Astrocyte (in vitro differentiated cells and primary cell): ENCODE data around the gene MXD1. TPM values are rescaled to one million over a fixed set of nuclear protein-coding genes. Genes with fewer than 3 reads are reported as not detected.

Experiments used
- DNase-seq: peaks from one replicate; pipeline ENCODE4 v3.0.0-alpha.2; 2010; ENCODE audit warnings: low read depth
- FAIRE-seq: peaks from 2 replicates; lab custom pipeline; 2011; peaks lifted over from hg19 to GRCh38; lab: Jason Lieb, UNC
- H2AFZ ChIP-seq: 2 replicates; pipeline ENCODE4 v1.6.0; 2012; ENCODE audit warnings: low read depth, low read length, inconsistent platforms
- H3K27ac ChIP-seq: 2 replicates; pipeline ENCODE4 v1.5.1; 2011; ENCODE audit warnings: low read depth, low read length, inconsistent platforms
- H3K27me3 ChIP-seq: 2 replicates; pipeline ENCODE4 v1.6.0; 2011; ENCODE audit warnings: low read length, inconsistent platforms; ENCODE audit not compliant: insufficient read depth
- H3K36me3 ChIP-seq: 2 replicates; pipeline ENCODE4 v1.5.1; 2011; ENCODE audit warnings: low read length, inconsistent platforms; ENCODE audit not compliant: insufficient read depth
- H3K4me1 ChIP-seq: 2 replicates; pipeline ENCODE4 v1.5.1; 2011; ENCODE audit warnings: low read length, inconsistent platforms; ENCODE audit not compliant: insufficient read depth
- H3K4me2 ChIP-seq: 2 replicates; pipeline ENCODE4 v1.6.0; 2012; ENCODE audit warnings: low read length, inconsistent platforms
- H3K4me3 ChIP-seq: 2 replicates; pipeline ENCODE4 v1.5.1; 2011; ENCODE audit warnings: low read depth, mild to moderate bottlenecking, low read length, inconsistent platforms; ENCODE audit not compliant: insufficient read depth
- H3K79me2 ChIP-seq: 2 replicates; pipeline ENCODE4 v1.6.0; 2012; ENCODE audit warnings: mild to moderate bottlenecking, low read length, inconsistent platforms; ENCODE audit not compliant: insufficient read depth
- H3K9ac ChIP-seq: 2 replicates; pipeline ENCODE4 v1.6.0; 2012; ENCODE audit warnings: mild to moderate bottlenecking, low read length, inconsistent platforms
- H3K9me3 ChIP-seq: 2 replicates; pipeline ENCODE4 v1.5.1; 2012; ENCODE audit warnings: low read depth, mild to moderate bottlenecking, low read length, inconsistent platforms; ENCODE audit not compliant: insufficient read depth
- H4K20me1 ChIP-seq: 2 replicates; pipeline ENCODE4 v1.6.0; 2012; ENCODE audit warnings: low read length, inconsistent platforms; ENCODE audit not compliant: insufficient read depth
- H3K27ac Mint-ChIP-seq: one replicate; pipeline ENCODE4 v1.8.0; 2021; ENCODE audit warnings: mild to moderate bottlenecking, mixed read lengths; ENCODE audit not compliant: unreplicated experiment
- H3K27me3 Mint-ChIP-seq: one replicate; pipeline ENCODE4 v1.8.0; 2021; ENCODE audit warnings: low read depth, mixed read lengths; ENCODE audit not compliant: unreplicated experiment
- H3K36me3 Mint-ChIP-seq: one replicate; pipeline ENCODE4 v1.8.0; 2021; ENCODE audit warnings: low read depth, mixed read lengths; ENCODE audit not compliant: unreplicated experiment
- H3K4me1 Mint-ChIP-seq: one replicate; pipeline ENCODE4 v1.8.0; 2021; ENCODE audit warnings: low read depth, mixed read lengths; ENCODE audit not compliant: unreplicated experiment
- H3K4me3 Mint-ChIP-seq: one replicate; pipeline ENCODE4 v1.8.0; 2021; ENCODE audit warnings: mild to moderate bottlenecking, moderate library complexity, mixed read lengths; ENCODE audit not compliant: unreplicated experiment
- H3K9me3 Mint-ChIP-seq: one replicate; pipeline ENCODE4 v1.8.0; 2021; ENCODE audit warnings: mild to moderate bottlenecking, mixed read lengths; ENCODE audit not compliant: unreplicated experiment
- EZH2 ChIP-seq: IDR thresholded peaks from 2 replicates; pipeline ENCODE4 v1.6.1; 2012; ENCODE audit warnings: mild to moderate bottlenecking, low read length, inconsistent platforms; ENCODE audit not compliant: insufficient read depth
- total RNA-seq: library from RNA; stranded (reverse); gene quantifications from 2 replicates; pipeline ENCODE4 v1.2.1, GENCODE V29; 2021
- TF ChIP-seq, protein P1 (sequence below): IDR thresholded peaks from 2 replicates; pipeline ENCODE4 v1.5.1; 2011; ENCODE audit warnings: low read depth, mild to moderate bottlenecking, inconsistent platforms, low read length, moderate library complexity; ENCODE audit not compliant: insufficient read depth

The MXD1 gene
- total RNA-seq, 1 donor from 2014 or later: 29.2 TPM

DNA sequence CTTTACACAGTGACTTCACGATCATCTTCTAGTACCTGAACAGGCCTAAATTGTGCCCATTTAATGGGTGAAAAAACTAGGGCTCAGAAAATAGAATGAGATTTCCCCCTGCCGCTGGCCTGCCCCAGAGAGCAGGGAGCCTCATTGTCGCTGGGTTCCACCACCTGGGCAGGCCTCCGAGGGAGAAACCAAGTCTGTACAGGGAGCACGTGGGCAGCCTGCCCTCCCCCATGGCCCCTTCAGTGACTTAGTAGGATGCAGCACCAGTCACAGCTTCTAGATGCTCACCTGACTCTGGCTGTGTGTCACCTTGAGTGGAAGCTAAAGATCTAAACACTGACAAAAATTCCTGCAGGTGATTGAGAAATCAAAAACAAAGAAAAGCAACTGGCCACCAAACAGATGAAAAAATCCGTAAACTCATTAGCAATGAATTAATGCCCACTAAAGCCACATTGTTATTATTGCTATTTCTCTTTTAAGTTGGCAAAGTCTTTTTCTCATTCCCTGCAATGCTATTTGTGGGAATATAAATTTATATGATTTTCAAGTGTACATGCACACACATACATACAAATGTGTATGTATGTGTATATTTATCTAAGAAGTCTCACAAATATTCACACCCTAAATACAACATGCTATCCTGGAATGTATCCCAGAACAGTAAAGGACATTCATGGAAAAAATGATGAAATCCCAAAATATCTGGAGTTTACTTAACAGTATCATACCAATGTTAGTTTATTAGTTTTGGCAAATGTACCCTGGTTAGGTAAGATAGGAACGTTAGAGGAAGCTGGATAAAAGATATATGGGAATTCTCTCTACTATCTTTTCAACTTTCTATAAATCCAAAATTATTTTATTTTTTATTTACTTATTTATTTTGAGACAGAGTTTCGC lies 65.2 kb downstream of the MXD1 start:
- H3K27ac Mint-ChIP-seq: no peak overlapping the region
- DNase-seq (peak; percentile 35), FAIRE-seq (no peak)

GRCh38 chr2:69983392-69983966 lies 68.6 kb downstream of the MXD1 start:
- no peak overlapping the region for H3K9ac ChIP-seq
- H3K27me3 Mint-ChIP-seq: peaks cover 9% of the 10 kb centered on the region
- no peak overlapping the region for H3K4me3 ChIP-seq
- H3K27ac ChIP-seq: no peak overlapping the region
- no peak overlapping the region for H2AFZ ChIP-seq
- peaks cover 5% of the 10 kb centered on the region for H3K9me3 Mint-ChIP-seq
- H3K9me3 ChIP-seq: no peaks in the 10 kb centered on the region
- no peaks in the 10 kb centered on the region for H4K20me1 ChIP-seq
- no peaks in the 10 kb centered on the region for H3K36me3 ChIP-seq
- TF ChIP-seq, protein P1, sequence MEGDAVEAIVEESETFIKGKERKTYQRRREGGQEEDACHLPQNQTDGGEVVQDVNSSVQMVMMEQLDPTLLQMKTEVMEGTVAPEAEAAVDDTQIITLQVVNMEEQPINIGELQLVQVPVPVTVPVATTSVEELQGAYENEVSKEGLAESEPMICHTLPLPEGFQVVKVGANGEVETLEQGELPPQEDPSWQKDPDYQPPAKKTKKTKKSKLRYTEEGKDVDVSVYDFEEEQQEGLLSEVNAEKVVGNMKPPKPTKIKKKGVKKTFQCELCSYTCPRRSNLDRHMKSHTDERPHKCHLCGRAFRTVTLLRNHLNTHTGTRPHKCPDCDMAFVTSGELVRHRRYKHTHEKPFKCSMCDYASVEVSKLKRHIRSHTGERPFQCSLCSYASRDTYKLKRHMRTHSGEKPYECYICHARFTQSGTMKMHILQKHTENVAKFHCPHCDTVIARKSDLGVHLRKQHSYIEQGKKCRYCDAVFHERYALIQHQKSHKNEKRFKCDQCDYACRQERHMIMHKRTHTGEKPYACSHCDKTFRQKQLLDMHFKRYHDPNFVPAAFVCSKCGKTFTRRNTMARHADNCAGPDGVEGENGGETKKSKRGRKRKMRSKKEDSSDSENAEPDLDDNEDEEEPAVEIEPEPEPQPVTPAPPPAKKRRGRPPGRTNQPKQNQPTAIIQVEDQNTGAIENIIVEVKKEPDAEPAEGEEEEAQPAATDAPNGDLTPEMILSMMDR: no peak
- TF ChIP-seq EZH2: no peak
- FAIRE-seq (no peak), DNase-seq (no peak)
- H3K27me3 ChIP-seq: no peaks in the 10 kb centered on the region
- H3K79me2 ChIP-seq: no peaks in the 10 kb centered on the region
- H3K4me3 Mint-ChIP-seq: no peak overlapping the region
- H3K27ac Mint-ChIP-seq: no peak overlapping the region
- peaks cover 4% of the 10 kb centered on the region for H3K36me3 Mint-ChIP-seq
- H3K4me1 Mint-ChIP-seq: no peaks in the 10 kb centered on the region
- H3K4me2 ChIP-seq: no peak overlapping the region
- no peaks in the 10 kb centered on the region for H3K4me1 ChIP-seq

More for the DNA sequence above, 65.2 kb downstream of the MXD1 start:
- Histone ChIP-seq H3K79me2 (no peaks in the 10 kb centered on the region), H3K36me3 (no peaks in the 10 kb centered on the region), H3K27me3 (no peaks in the 10 kb centered on the region), H3K9ac (no peak overlapping the region), H3K4me2 (no peak overlapping the region), H3K4me3 (no peak overlapping the region), H2AFZ (no peak overlapping the region), H3K27ac (no peak overlapping the region), H3K4me1 (no peaks in the 10 kb centered on the region), H4K20me1 (no peaks in the 10 kb centered on the region), H3K9me3 (no peaks in the 10 kb centered on the region)
- Mint-ChIP-seq H3K4me3 (no peak overlapping the region), H3K36me3 (peaks cover 6% of the 10 kb centered on the region), H3K9me3 (peaks cover 4% of the 10 kb centered on the region), H3K27me3 (peaks cover 11% of the 10 kb centered on the region), H3K4me1 (no peaks in the 10 kb centered on the region)
- TF ChIP-seq, protein P1: no peak
- TF ChIP-seq EZH2: no peak
